HG03469 (cell line): ENCODE results near the gene STK32B.
"Not testable (repeated sequence)": the region's sequence is repeated elsewhere in the genome, so short reads cannot be mapped to it uniquely, and the experiment has no call there.

Experiments
- ATAC-seq: cut with Tn5 transposase; IDR thresholded peaks from one replicate; pipeline ENCODE4 v1.9.1; 2021; ENCODE audit warnings: mild to moderate bottlenecking, moderate library complexity, moderate number of reproducible peaks; ENCODE audit not compliant: unreplicated experiment

Gene STK32B

GRCh38 chr4:5051278-5052203, at the start of gene STK32B:
Gene STK32B (plus strand): TSS chr4:5051480.
- ATAC-seq: no peak

- not testable (repeated sequence) for ATAC-seq
These were observed 49.6 kb upstream of the STK32B start for GRCh38 chr4:5001641-5002040.

- ATAC-seq: no peak
These were observed 47.9 kb upstream of the STK32B start for GRCh38 chr4:5003372-5003857.

GRCh38 chr4:5003918-5004317, 47.4 kb upstream of the STK32B start:
- ATAC-seq: no peak

GRCh38 chr4:5004496-5004895, 46.8 kb upstream of the STK32B start:
- ATAC-seq: no peak

- ATAC-seq: not testable (repeated sequence)
These were observed 44.3 kb upstream of the STK32B start for GRCh38 chr4:5006932-5007331.

- no peak for ATAC-seq
These were observed 41.5 kb upstream of the STK32B start for GRCh38 chr4:5009796-5010195.

GRCh38 chr4:5010984-5011383, 40.3 kb upstream of the STK32B start:
- ATAC-seq: no peak

GRCh38 chr4:5012244-5012898, 38.9 kb upstream of the STK32B start:
- ATAC-seq: no peak

GRCh38 chr4:5012958-5013357, 38.3 kb upstream of the STK32B start:
- no peak for ATAC-seq

GRCh38 chr4:5014007-5014682, 37.1 kb upstream of the STK32B start:
- ATAC-seq: no peak

- no peak for ATAC-seq
These were observed 33.2 kb upstream of the STK32B start for GRCh38 chr4:5018096-5018495.

GRCh38 chr4:5018603-5019002, 32.7 kb upstream of the STK32B start:
- ATAC-seq: no peak

- ATAC-seq: no peak
These were observed 32.0 kb upstream of the STK32B start, which contains the start of gene CYTL1 for GRCh38 chr4:5019274-5019673. Gene CYTL1 (minus strand): TSS chr4:5019458. CDS start chr4:5019445, 13 bp downstream.

- no peak for ATAC-seq
These were observed 31.5 kb upstream of the STK32B start for GRCh38 chr4:5019796-5020195.

- ATAC-seq: no peak
These were observed 30.9 kb upstream of the STK32B start for GRCh38 chr4:5020341-5020740.

GRCh38 chr4:5021546-5021945, 29.7 kb upstream of the STK32B start:
- ATAC-seq: no peak

- ATAC-seq: no peak
These were observed 26.6 kb upstream of the STK32B start for GRCh38 chr4:5024673-5025072.

- no peak for ATAC-seq
These were observed 24.9 kb upstream of the STK32B start for GRCh38 chr4:5026371-5026770.

- ATAC-seq: no peak
These were observed 23.9 kb upstream of the STK32B start for GRCh38 chr4:5027346-5027745.

- ATAC-seq: no peak
These were observed 22.8 kb upstream of the STK32B start for GRCh38 chr4:5028480-5028879.
